ACHN (cell line): ENCODE data around the gene AGAP1.
"Not testable (repeated sequence)": the region's sequence is repeated elsewhere in the genome, so short reads cannot be mapped to it uniquely, and the experiment has no call there.

Experiments
- DNase-seq: peaks from one replicate; pipeline ENCODE4 v3.0.0-alpha.2; 2015
- in situ Hi-C: cut with HindIII; loops from 2 replicates; pipeline ENCODE4 v1.10.0; 2017; ENCODE audit warnings: low sequenced_read_pairs, low pct_ligation_motif_present, low pct_unique_long_range_greater_than_20kb

AGAP1 gene

GRCh38 chr2:236086971-236087465 is 593.2 kb downstream of the AGAP1 start:
- DNase-seq = peak; percentile 10
- in situ Hi-C loops = no loop called here

GRCh38 chr2:236088368-236089057 is 594.7 kb downstream of the AGAP1 start:
- peak; percentile 81 for DNase-seq
- in situ Hi-C loops = no loop called here

GRCh38 chr2:236089271-236090026 is 595.6 kb downstream of the AGAP1 start:
- DNase-seq = peak; percentile 83
- in situ Hi-C loops = no loop called here

GRCh38 chr2:236090027-236090382 is 596.2 kb downstream of the AGAP1 start:
- no peak for DNase-seq
- in situ Hi-C loops = no loop called here

- DNase-seq, in situ Hi-C loops: not testable (repeated sequence)
Measured at GRCh38 chr2:236090826-236091225, 597.0 kb downstream of the AGAP1 start.

GRCh38 chr2:236092714-236093113 is 598.9 kb downstream of the AGAP1 start:
- in situ Hi-C loops = no loop called here
- DNase-seq = no peak

DNA sequence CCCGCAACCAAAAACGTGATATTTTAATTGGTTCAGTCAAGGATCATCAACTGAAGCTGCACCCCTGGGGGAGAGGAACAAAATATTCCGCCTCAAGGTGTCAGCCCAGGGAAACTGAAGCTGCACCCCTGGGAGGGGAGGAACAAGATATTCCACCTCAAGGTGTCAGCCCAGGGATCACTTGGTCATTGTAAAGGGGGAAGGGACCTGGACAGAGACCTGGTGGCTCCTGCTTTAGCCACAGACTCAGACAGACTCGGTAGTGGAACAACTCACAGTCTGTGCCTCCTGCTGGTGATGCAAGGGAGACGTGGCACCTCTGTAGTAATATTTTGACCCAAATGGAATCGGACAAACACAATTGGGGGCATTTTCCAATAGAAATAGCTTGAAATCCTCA is 599.3 kb downstream of the AGAP1 start:
- in situ Hi-C loops = no loop called here
- DNase-seq = no peak

GRCh38 chr2:236095504-236095903 is 601.7 kb downstream of the AGAP1 start:
- in situ Hi-C loops = no loop called here
- DNase-seq = no peak

DNA sequence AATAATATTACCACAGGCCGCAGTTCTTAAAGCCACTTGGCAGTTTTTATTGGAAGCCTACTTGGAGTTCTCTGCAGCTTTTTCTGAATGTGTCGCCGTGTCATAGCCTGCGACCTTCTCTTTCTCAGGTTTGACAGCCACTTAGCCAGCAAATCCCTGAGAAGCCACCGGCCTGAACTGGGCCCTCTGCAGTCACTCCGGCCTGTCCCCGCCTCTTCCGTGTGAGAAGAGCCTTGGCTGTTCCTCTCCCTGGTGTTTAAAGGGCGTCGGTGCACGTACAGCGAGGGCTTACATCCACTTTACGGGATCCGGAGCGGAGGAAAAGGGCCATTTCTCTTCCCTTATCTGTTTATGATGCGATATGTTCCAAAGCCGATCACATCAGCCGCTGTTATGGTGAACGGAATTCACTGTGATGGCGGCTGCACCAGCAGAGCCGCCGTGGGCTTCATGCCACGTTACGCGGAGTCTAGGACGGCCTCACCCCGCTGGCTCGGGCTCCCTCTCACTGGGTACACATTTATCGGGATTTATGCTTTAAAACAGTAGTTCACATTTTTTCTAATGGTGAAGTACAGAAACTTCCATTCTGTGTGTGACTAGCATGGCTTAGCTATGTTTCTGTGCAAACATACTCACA is 607.6 kb downstream of the AGAP1 start:
- in situ Hi-C loops = no loop called here
- DNase-seq = no peak

DNA sequence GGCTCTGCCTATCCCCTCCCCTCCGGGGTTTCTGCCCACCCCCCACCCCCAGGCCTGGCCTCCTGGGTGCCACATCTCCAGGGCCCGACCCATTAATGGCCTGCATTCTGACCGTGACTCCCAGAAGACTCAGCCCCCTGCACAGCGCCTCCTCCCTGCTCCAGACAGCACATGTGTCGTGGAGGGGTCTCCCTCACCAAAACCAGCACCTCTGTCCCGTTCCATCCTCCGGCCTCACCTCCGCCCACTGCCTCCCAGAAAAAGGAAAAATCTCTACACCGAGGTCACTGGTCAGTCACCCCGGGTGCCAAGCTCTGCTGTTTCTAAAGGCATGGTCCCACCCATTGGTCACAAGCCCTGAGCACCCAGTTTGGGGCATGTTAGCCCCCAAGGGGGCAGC is 609.1 kb downstream of the AGAP1 start:
- no peak for DNase-seq
- in situ Hi-C loops = no loop called here

GRCh38 chr2:236103981-236104380 is 610.1 kb downstream of the AGAP1 start:
- in situ Hi-C loops = no loop called here
- DNase-seq = no peak

DNA sequence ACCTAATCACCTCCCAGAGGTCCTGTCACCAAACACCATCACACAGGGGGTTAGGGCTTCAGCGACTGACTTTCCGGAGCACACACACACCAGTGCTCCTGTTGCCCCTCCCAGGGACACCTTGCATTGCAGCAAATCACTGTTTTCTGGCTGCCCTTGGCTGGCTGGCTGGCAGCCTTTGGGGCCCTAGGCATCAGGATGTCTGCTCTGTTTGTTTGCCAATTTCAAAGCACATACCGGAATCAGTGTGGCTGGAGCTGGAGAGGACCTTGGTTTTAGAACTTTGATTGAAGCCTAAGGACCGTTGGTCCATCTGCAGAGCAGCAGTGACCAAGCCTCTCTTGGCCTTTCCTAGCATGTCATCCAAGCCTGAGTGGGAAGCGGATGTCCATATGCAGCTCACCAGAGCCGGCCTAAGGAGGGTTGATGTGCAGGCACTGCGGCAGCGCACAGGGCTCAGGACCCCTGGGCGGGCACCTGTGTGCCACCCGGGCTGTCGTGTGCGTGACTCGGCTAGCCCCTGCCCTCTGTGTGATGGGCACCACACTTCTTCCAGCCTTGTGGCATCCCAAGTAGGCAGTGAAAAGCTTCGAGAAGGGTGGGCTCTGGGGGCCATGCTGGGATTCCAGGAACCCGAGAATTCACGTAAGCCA is 612.2 kb downstream of the AGAP1 start:
- DNase-seq = no peak
- in situ Hi-C loops = no loop called here

DNA sequence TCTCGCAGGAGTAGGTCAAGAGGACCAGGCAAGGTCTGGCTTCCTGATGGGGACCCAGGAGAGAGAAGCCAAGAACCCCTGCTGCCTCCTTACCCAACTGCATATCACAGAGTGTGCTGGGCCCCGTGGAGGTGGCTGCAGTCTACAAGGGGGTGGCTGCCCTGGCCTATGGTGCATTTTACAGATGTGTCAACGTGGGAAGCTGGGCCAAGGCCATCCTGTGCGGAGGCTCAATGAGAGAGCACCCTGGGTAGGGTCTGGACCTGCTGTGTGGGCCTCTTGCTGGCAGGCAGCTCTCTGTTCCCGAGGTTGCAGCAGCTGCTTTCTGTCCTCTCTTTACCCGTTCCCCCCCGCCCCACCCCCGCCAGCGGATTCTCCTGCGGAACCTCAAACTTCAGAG is 612.9 kb downstream of the AGAP1 start:
- in situ Hi-C loops = no loop called here
- DNase-seq = no peak

GRCh38 chr2:236107536-236107935 is 613.7 kb downstream of the AGAP1 start:
- no peak for DNase-seq
- in situ Hi-C loops = no loop called here

DNA sequence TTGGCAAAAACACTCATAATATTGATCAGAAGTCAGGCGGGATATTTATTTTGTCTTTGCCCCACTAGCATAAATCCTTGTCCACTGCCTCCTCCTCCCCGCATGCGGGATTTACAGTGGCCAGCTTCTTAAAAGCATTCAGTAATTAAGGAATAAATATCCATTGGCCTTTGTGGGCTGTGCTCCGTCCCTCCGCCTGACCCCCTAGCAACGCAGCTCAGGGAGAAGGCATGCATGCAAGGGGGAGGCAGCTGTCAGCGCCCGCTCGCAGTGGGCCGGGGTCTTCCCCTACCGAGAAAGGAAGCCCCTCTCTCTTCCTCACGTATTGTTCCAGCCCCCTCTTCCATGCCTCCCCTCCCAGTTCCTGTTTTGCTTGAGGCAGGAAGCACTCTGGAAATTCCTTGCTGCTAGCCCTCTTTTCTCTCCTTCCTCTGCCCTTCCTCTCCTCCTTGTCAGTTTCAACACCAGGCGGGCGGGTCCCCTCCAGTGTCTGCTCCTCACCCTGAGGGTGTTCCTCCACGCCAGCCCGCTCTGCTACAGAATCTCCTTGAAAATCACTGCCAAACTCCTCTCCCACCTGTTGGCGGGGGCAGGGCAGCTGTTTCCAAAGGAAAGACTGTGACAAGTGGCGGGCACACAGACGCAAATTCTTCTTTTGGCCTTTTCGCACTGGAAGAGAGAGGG is 614.2 kb downstream of the AGAP1 start:
- in situ Hi-C loops = no loop called here
- DNase-seq = no peak

DNA sequence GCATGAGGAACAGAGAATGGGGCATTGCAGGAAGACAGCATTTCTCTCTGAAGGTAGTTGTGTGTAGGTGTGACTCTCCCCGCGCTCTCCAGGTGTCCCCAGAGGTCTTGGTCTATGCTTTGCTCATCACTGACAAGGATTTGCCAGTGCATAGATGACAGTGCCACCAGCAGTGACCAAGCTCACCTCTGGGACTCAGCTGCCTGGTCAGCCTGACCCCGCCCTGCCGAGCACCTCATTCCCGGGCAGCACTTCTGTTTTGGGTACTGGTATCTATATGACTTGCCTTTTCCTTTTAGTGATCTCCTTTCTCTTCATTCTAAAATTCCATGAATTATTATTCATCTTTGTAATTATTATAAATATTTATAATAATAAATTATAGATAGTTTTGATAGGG is 615.2 kb downstream of the AGAP1 start:
- no peak for DNase-seq
- in situ Hi-C loops = no loop called here

GRCh38 chr2:236109473-236109872 is 615.6 kb downstream of the AGAP1 start:
- no peak for DNase-seq
- in situ Hi-C loops = no loop called here

- no peak for DNase-seq
- in situ Hi-C loops = no loop called here
Measured at GRCh38 chr2:236112466-236112865, 618.6 kb downstream of the AGAP1 start.

GRCh38 chr2:236113425-236113824 is 619.6 kb downstream of the AGAP1 start:
- in situ Hi-C loops = no loop called here
- DNase-seq = no peak
